ENCODE measurements around the gene ERCC1.
A peak's percentile ranks its signal among the peaks of the same experiment; 100 is the strongest.

DNA sequence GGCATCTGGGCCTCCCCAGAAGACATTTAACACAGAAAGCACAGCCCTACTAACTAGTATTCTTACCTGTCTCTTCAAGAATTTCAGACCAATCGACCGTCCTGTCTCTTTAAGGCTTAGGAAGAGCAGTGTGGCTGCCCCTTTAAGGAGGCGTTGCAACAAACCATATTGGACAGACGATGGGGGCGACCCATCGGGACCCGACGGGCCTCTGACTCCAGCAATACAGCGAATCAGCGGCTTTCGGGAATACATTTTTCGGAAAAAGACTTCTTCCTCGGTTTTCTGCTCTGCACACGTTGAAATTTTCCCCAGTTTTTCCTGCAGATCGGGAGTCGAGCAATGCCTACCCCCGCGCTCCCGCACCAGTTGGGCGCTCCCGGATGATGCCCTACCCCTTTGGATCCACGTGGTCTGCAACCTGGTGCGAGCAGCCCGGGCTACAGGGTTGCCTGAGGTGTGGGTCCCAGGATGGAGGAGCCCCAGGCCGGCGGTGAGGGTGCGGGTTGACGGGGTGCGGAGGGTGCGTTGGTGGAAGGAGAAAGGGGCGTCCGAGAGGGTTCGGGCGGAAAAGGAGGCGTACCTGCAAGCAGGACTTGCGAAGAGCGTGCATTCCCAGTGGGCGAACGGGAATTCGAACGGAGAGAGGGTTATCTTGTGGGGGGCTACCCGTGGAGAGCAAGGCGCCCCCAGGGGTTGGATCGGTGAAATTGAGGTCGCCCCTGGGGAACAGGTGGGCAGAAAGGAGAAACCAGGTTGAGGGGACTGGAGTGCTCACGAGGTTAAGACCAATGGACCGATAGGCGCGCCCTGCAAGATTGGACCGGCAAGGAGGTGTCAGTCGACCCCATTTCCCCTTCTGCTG lies 17.3 kb downstream of the ERCC1 start, which contains the start of gene POLR1G:
- TF ChIP-seq RAD21 (IDR thresholded peaks at IDR 0.05; ENCODE audit: low read length) (no peak), FOXM1 (IDR thresholded peaks at IDR 0.05; ENCODE audit: low read depth) (no peak), JUND (IDR thresholded peaks at IDR 0.05) (peak; percentile 50), ELF1 (IDR thresholded peaks at IDR 0.05) (no peak), SIN3A (IDR thresholded peaks at IDR 0.05; ENCODE audit: borderline replicate concordance, low read depth, low read length) (peak; percentile 86; the same call in 1 of the 2 replicates)

Measured in SK-N-SH (cell line).